SK-N-SH (cell line): ENCODE data around the gene MOK. TPM values are rescaled to one million over a fixed set of nuclear protein-coding genes. Genes with fewer than 3 reads are reported as not detected.

Source experiments
- CTCF ChIA-PET: fragments of 300-600, 350-600 bp; formaldehyde crosslinking; extraction: SDS; loops from one replicate; lab custom pipeline; 2021; lab: Yijun Ruan, JAX
- POLR2A ChIA-PET: fragments of 350-600 bp; sonication (Branson Sonifier 250); formaldehyde crosslinking; extraction: SDS; loops from one replicate; lab custom pipeline; 2020; ENCODE audit warnings: antibody characterized with exemption, inconsistent platforms; lab: Yijun Ruan, JAX
- DNase-seq: peaks from one replicate; pipeline ENCODE4 v3.0.0; 2012
- H2AFZ ChIP-seq: fragments of 200-600 bp; sonication (generic); 2 replicates; pipeline ENCODE4 v1.8.1; 2016; ENCODE audit warnings: antibody characterized with exemption, mild to moderate bottlenecking, low read depth
- H3F3A ChIP-seq: fragments of 200-600 bp; sonication (generic); replicated peaks from 2 replicates; pipeline ENCODE3; 2016; ENCODE audit warnings: antibody characterized with exemption, mild to moderate bottlenecking; ENCODE audit not compliant: insufficient read depth
- H3K27ac ChIP-seq, 2 experiments: fragments of 200-500 bp in 1 of 2; fragments of 200-600 bp in 1 of 2; sonication (Bioruptor generic) in 1 of 2; sonication (generic), shearing (Covaris generic) in 1 of 2; 2 replicates each; pipeline versions ENCODE4 v1.5.1 to v1.6.1; 2014 to 2016; ENCODE audit warnings: low read depth in 2 of 2, inconsistent platforms in 1 of 2, low read length in 1 of 2, mild to moderate bottlenecking in 1 of 2, mixed read lengths in 1 of 2
- H3K27me3 ChIP-seq: fragments of 200-600 bp; sonication (generic), shearing (Covaris generic); 2 replicates; pipeline ENCODE4 v1.6.1; 2016; ENCODE audit warnings: mixed run types; ENCODE audit not compliant: insufficient read depth
- H3K36me3 ChIP-seq, 2 experiments: fragments of 200-500 bp in 1 of 2; fragments of 200-600 bp in 1 of 2; sonication (Bioruptor generic) in 1 of 2; sonication (generic) in 1 of 2; replicated peaks in 1 of 2; 2 replicates each; pipeline versions ENCODE3 to v1.5.1; 2014 to 2016; ENCODE audit warnings: low read length in 1 of 2, mild to moderate bottlenecking in 1 of 2; ENCODE audit not compliant: insufficient read depth in 2 of 2, control insufficient read depth in 1 of 2
- H3K4me1 ChIP-seq, 2 experiments: fragments of 200-500 bp in 1 of 2; fragments of 200-600 bp in 1 of 2; sonication (Bioruptor generic) in 1 of 2; sonication (generic), shearing (Covaris generic) in 1 of 2; 2 replicates each; pipeline versions ENCODE4 v1.5.1 to v1.6.1; 2014 to 2016; ENCODE audit warnings: low read depth in 1 of 2, low read length in 1 of 2, mixed run types in 1 of 2; ENCODE audit not compliant: insufficient read depth in 2 of 2, control insufficient read depth in 1 of 2
- H3K4me2 ChIP-seq: fragments of 200-600 bp; sonication (generic), shearing (Covaris generic); 2 replicates; pipeline ENCODE4 v1.6.1; 2017; ENCODE audit warnings: mixed run types
- H3K4me3 ChIP-seq, 2 experiments: fragments of 200-500 bp in 1 of 2; fragments of 200-600 bp in 1 of 2; sonication (Bioruptor generic) in 1 of 2; sonication (generic), shearing (Covaris generic) in 1 of 2; 2 replicates each; pipeline versions ENCODE4 v1.5.1 to v1.8.1; 2014 to 2016; ENCODE audit warnings: low read depth in 2 of 2, inconsistent platforms in 1 of 2, low read length in 1 of 2, mild to moderate bottlenecking in 1 of 2, mixed read lengths in 1 of 2, moderate library complexity in 1 of 2
- H3K79me2 ChIP-seq: fragments of 200-600 bp; sonication (generic); 2 replicates; pipeline ENCODE4 v1.8.1; 2017; ENCODE audit warnings: mild to moderate bottlenecking; ENCODE audit not compliant: insufficient read depth
- H3K9ac ChIP-seq: fragments of 200-600 bp; sonication (generic); 2 replicates; pipeline ENCODE4 v1.6.1; 2017; ENCODE audit warnings: mixed run types
- H3K9me2 ChIP-seq: fragments of 200-600 bp; sonication (generic); 2 replicates; pipeline ENCODE4 v1.6.1; 2017; ENCODE audit warnings: mixed run types
- H3K9me3 ChIP-seq: fragments of 200-600 bp; sonication (generic); 2 replicates; pipeline ENCODE4 v1.6.1; 2017; ENCODE audit warnings: mixed run types, mild to moderate bottlenecking, moderate library complexity
- H4K20me1 ChIP-seq: fragments of 200-600 bp; sonication (generic); 2 replicates; pipeline ENCODE4 v1.6.1; 2017; ENCODE audit warnings: mild to moderate bottlenecking, mixed run types; ENCODE audit not compliant: insufficient read depth
- CHD2 ChIP-seq: fragments of 150-350 bp; IDR thresholded peaks from 2 replicates; pipeline ENCODE4 v1.6.1; 2018; ENCODE audit warnings: low read length; ENCODE audit not compliant: partially characterized antibody
- ELF1 ChIP-seq: IDR thresholded peaks from 2 replicates; pipeline ENCODE4 v1.4.0; 2012
- EP300 ChIP-seq, 2 experiments: IDR thresholded peaks; 2 replicates each; pipeline versions ENCODE4 v1.4.0 to v1.6.1; 2012; ENCODE audit warnings: borderline replicate concordance in 1 of 2, low read depth in 1 of 2, low read length in 1 of 2
- FOXJ3 ChIP-seq: sonication (generic); formaldehyde crosslinking; IDR thresholded peaks from 2 replicates; pipeline ENCODE4 v1.5.1; 2020; ENCODE audit warnings: mild to moderate bottlenecking, missing genetic modification reagents
- GATA2 ChIP-seq: sonication (generic); formaldehyde crosslinking; IDR thresholded peaks from 2 replicates; pipeline ENCODE4 v1.5.0; 2020; ENCODE audit warnings: mild to moderate bottlenecking, missing genetic modification reagents
- JUND ChIP-seq: IDR thresholded peaks from 2 replicates; pipeline ENCODE4 v1.4.0; 2012
- MXI1 ChIP-seq: IDR thresholded peaks from 2 replicates; pipeline ENCODE4 v1.6.1; 2012; ENCODE audit warnings: mild to moderate bottlenecking, low read depth, low read length, improper control_type of control experiment
- NFIC ChIP-seq: IDR thresholded peaks from 2 replicates; pipeline ENCODE4 v1.4.0; 2012; ENCODE audit warnings: borderline replicate concordance
- NRF1 ChIP-seq: IDR thresholded peaks from 2 replicates; pipeline ENCODE4 v1.6.1; 2012; ENCODE audit warnings: low read depth, mild to moderate bottlenecking, low read length
- RAD21 ChIP-seq: IDR thresholded peaks from 2 replicates; pipeline ENCODE4 v1.6.1; 2012; ENCODE audit warnings: mild to moderate bottlenecking, low read length
- RCOR1 ChIP-seq: fragments of 150-350 bp; IDR thresholded peaks from 2 replicates; pipeline ENCODE4 v1.6.1; 2017; ENCODE audit warnings: antibody characterized with exemption, low read length
- RFX5 ChIP-seq: IDR thresholded peaks from 2 replicates; pipeline ENCODE4 v1.6.1; 2012; ENCODE audit warnings: mild to moderate bottlenecking, improper control_type of control experiment, low read length
- TAF1 ChIP-seq: IDR thresholded peaks from 2 replicates; pipeline ENCODE4 v1.6.1; 2012; ENCODE audit warnings: low read depth, mild to moderate bottlenecking, low read length, moderate library complexity, borderline replicate concordance
- YY1 ChIP-seq: IDR thresholded peaks from 2 replicates; pipeline ENCODE4 v1.4.0; 2012; ENCODE audit warnings: low read depth, mild to moderate bottlenecking
- WGBS: methylation state at CpG from one replicate; pipeline ENCODE4 v1.1.6; 2017; ENCODE audit warnings: low lambda C conversion rate; 5-methylcytosine and 5-hydroxymethylcytosine counted together
- polyA plus RNA-seq, 3 experiments: library from polyadenylated mRNA; depleted of rRNA; stranded (reverse); fragments of >200 nt; gene quantifications; 2 replicates each; pipeline ENCODE4 v1.2.3, GENCODE V29; 2012
- TF ChIP-seq, protein P1 (sequence below): IDR thresholded peaks from 2 replicates; pipeline ENCODE4 v1.4.0; 2012; ENCODE audit warnings: low read depth
- TF ChIP-seq, protein P2 (sequence below): fragments of 200-600 bp; sonication (generic); IDR thresholded peaks from 2 replicates; pipeline ENCODE4 v1.6.1; 2017; ENCODE audit warnings: antibody characterized with exemption, mild to moderate bottlenecking, moderate library complexity
- TF ChIP-seq, protein P3 (sequence below): IDR thresholded peaks from 2 replicates; pipeline ENCODE4 v1.6.1; 2012; ENCODE audit warnings: mild to moderate bottlenecking, low read depth, low read length, moderate library complexity
- TF ChIP-seq, protein P4 (sequence below): fragments of 150-350 bp; IDR thresholded peaks from 2 replicates; pipeline ENCODE4 v1.6.1; 2017; ENCODE audit warnings: antibody characterized with exemption, low read length, low read depth, borderline replicate concordance
- TF ChIP-seq, protein P5 (sequence below): IDR thresholded peaks from 2 replicates; pipeline ENCODE4 v1.4.0; 2012; ENCODE audit warnings: low read depth, borderline replicate concordance

Gene MOK
- polyA plus RNA-seq, 1 of the 3 experiments (the other 2 are of a cell fraction), result 13.3 TPM

DNA sequence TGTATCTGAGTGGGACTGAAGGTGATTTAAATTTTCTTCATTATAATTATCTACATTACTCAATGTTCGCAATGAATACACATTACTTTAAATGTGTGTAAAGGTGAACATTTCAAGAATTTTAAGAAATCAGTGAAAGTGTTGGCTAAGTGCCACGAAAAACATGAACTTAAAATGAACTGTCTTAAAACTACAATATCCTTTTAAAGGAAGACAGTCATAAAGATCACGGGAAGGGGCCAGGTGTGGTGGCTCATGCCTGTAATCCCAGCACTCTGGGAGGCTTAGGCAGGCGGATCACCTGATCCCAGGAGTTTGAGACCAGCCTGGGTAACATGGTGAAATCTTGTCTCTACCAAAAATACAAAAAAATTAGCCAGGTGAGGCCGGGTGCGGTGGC is 11.2 kb downstream of the MOK start:
- DNase-seq, result no peak

DNA sequence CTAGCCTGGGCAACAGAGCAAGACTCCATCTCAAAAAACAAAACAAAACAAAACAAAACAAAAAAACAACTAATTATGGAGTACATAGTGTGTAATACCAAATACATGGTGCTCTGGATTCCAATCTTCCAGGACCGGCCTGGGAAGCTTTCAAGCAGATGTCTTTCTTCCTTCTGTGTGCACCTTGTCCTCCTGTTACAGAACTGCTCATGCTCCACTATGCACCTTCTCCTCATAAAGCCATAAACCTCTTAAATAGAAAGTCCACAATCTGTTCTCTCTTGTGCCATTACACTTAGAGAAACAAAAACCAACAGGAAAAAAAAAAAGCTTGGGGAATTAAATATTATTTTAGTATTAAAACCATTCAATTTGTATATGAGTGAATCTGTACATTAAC is 12.5 kb downstream of the MOK start:
- TF ChIP-seq GATA2 (CRISPR knock-in tag) (no peak), RCOR1 (no peak), CHD2 (no peak), NRF1 (no peak), EP300 (IDR thresholded peaks at IDR 0.05; ENCODE audit: borderline replicate concordance in 1 of 2, low read depth in 1 of 2, low read length in 1 of 2) (no peak), TAF1 (no peak), FOXJ3 (CRISPR knock-in tag) (no peak), MXI1 (no peak), RAD21 (no peak), ELF1 (no peak), YY1 (no peak)
- TF ChIP-seq, protein P1, sequence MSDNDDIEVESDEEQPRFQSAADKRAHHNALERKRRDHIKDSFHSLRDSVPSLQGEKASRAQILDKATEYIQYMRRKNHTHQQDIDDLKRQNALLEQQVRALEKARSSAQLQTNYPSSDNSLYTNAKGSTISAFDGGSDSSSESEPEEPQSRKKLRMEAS, result no peak
- TF ChIP-seq, protein P2, sequence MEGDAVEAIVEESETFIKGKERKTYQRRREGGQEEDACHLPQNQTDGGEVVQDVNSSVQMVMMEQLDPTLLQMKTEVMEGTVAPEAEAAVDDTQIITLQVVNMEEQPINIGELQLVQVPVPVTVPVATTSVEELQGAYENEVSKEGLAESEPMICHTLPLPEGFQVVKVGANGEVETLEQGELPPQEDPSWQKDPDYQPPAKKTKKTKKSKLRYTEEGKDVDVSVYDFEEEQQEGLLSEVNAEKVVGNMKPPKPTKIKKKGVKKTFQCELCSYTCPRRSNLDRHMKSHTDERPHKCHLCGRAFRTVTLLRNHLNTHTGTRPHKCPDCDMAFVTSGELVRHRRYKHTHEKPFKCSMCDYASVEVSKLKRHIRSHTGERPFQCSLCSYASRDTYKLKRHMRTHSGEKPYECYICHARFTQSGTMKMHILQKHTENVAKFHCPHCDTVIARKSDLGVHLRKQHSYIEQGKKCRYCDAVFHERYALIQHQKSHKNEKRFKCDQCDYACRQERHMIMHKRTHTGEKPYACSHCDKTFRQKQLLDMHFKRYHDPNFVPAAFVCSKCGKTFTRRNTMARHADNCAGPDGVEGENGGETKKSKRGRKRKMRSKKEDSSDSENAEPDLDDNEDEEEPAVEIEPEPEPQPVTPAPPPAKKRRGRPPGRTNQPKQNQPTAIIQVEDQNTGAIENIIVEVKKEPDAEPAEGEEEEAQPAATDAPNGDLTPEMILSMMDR, result no peak
- ChIA-PET POLR2A (no interaction called here), CTCF (interaction anchor here (1.1 kb wide), 1 partner anchor 1909 kb away, joined by 3 read pairs; no protein-coding TSS in a partner anchor)

More for the DNA sequence above, 11.2 kb downstream of the MOK start:
- Histone ChIP-seq H3K9ac (no peak overlapping the region), H3K4me3 (no peak overlapping the region), H3K4me1 (no peaks in the 10 kb centered on the region), H3K27me3 (no peaks in the 10 kb centered on the region), H3K4me2 (no peak overlapping the region), H3K27ac (no peak overlapping the region), H3K79me2 (no peaks in the 10 kb centered on the region), H3F3A (no peaks in the 10 kb centered on the region), H3K36me3 (no peaks in the 10 kb centered on the region), H2AFZ (no peak overlapping the region), H3K9me3 (no peaks in the 10 kb centered on the region), H4K20me1 (no peaks in the 10 kb centered on the region), H3K9me2 (no peaks in the 10 kb centered on the region)
- ChIA-PET POLR2A (no interaction called here), CTCF (no interaction called here)
- 88% methylated on average over 6 of the region's 6 CpGs for WGBS
- TF ChIP-seq NFIC (no peak), RAD21 (no peak), JUND (no peak), RFX5 (no peak), GATA2 (CRISPR knock-in tag) (no peak)
- TF ChIP-seq, protein P3, sequence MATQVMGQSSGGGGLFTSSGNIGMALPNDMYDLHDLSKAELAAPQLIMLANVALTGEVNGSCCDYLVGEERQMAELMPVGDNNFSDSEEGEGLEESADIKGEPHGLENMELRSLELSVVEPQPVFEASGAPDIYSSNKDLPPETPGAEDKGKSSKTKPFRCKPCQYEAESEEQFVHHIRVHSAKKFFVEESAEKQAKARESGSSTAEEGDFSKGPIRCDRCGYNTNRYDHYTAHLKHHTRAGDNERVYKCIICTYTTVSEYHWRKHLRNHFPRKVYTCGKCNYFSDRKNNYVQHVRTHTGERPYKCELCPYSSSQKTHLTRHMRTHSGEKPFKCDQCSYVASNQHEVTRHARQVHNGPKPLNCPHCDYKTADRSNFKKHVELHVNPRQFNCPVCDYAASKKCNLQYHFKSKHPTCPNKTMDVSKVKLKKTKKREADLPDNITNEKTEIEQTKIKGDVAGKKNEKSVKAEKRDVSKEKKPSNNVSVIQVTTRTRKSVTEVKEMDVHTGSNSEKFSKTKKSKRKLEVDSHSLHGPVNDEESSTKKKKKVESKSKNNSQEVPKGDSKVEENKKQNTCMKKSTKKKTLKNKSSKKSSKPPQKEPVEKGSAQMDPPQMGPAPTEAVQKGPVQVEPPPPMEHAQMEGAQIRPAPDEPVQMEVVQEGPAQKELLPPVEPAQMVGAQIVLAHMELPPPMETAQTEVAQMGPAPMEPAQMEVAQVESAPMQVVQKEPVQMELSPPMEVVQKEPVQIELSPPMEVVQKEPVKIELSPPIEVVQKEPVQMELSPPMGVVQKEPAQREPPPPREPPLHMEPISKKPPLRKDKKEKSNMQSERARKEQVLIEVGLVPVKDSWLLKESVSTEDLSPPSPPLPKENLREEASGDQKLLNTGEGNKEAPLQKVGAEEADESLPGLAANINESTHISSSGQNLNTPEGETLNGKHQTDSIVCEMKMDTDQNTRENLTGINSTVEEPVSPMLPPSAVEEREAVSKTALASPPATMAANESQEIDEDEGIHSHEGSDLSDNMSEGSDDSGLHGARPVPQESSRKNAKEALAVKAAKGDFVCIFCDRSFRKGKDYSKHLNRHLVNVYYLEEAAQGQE, result no peak
- TF ChIP-seq, protein P1, result no peak
- TF ChIP-seq, protein P4, sequence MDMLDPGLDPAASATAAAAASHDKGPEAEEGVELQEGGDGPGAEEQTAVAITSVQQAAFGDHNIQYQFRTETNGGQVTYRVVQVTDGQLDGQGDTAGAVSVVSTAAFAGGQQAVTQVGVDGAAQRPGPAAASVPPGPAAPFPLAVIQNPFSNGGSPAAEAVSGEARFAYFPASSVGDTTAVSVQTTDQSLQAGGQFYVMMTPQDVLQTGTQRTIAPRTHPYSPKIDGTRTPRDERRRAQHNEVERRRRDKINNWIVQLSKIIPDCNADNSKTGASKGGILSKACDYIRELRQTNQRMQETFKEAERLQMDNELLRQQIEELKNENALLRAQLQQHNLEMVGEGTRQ, result no peak
- TF ChIP-seq, protein P5, sequence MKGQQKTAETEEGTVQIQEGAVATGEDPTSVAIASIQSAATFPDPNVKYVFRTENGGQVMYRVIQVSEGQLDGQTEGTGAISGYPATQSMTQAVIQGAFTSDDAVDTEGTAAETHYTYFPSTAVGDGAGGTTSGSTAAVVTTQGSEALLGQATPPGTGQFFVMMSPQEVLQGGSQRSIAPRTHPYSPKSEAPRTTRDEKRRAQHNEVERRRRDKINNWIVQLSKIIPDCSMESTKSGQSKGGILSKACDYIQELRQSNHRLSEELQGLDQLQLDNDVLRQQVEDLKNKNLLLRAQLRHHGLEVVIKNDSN, result no peak

More for the DNA sequence above, 12.5 kb downstream of the MOK start:
- Histone ChIP-seq H3K4me3 (no peak overlapping the region), H3F3A (no peaks in the 10 kb centered on the region), H3K27ac (no peak overlapping the region), H3K79me2 (no peaks in the 10 kb centered on the region), H3K9me3 (no peaks in the 10 kb centered on the region), H4K20me1 (no peaks in the 10 kb centered on the region), H3K4me1 (no peaks in the 10 kb centered on the region), H3K36me3 (no peaks in the 10 kb centered on the region), H2AFZ (no peak overlapping the region), H3K9me2 (no peaks in the 10 kb centered on the region), H3K9ac (no peak overlapping the region), H3K27me3 (no peaks in the 10 kb centered on the region), H3K4me2 (no peak overlapping the region)
- no peak for DNase-seq
- 92% methylated on average over 1 of the region's 1 CpG for WGBS
